Measurements from ENCODE around the gene RLBP1.

- no peak for TF ChIP-seq GATA3 (IDR thresholded peaks at IDR 0.05; ENCODE audit: low read depth, low read length)
- TF ChIP-seq GATA2 (IDR thresholded peaks at IDR 0.05; ENCODE audit: low read depth, low read length), result no peak
Measured at GRCh38 chr15:89187301-89187985, 33.9 kb downstream of the RLBP1 start.
